Endothelial cell of umbilical vein (primary cell): Measurements from ENCODE around the gene VSIG10L2. TPM values are rescaled to one million over a fixed set of nuclear protein-coding genes. Genes with fewer than 3 reads are reported as not detected.
"Not testable (repeated sequence)": the region's sequence is repeated elsewhere in the genome, so short reads cannot be mapped to it uniquely, and the experiment has no call there.

Experiments
- BruUV-seq: library from RNA; stranded (reverse); fragments of 400-500 nt; replicated peaks from 2 replicates; lab custom pipeline; 2021; lab: Mats Ljungman, UMichigan
- CTCF ChIA-PET: fragments of 300-600, 350-600 bp; sonication (Branson Sonifier 250); formaldehyde crosslinking; loops from one replicate; lab custom pipeline; 2021; ENCODE audit warnings: antibody characterized with exemption, inconsistent platforms; lab: Charles Lee
- POLR2A ChIA-PET: fragments of 300-600, 350-600 bp; sonication (Branson Sonifier 250); formaldehyde crosslinking; loops from one replicate; lab custom pipeline; 2021; ENCODE audit warnings: antibody characterized with exemption, inconsistent platforms; lab: Charles Lee
- DNase-seq: peaks from one replicate; pipeline ENCODE4 v3.0.0-alpha.2; 2011; ENCODE audit warnings: low read depth, low spot score
- FAIRE-seq: peaks from 2 replicates; lab custom pipeline; 2011; peaks lifted over from hg19 to GRCh38; lab: Jason Lieb, UNC
- H2AFZ ChIP-seq: 2 replicates; pipeline ENCODE4 v1.6.0; 2012; ENCODE audit warnings: low read depth, low read length, control low read depth, inconsistent platforms
- H3K27ac ChIP-seq: 2 replicates; pipeline ENCODE4 v1.5.1; 2011; ENCODE audit warnings: low read depth, mild to moderate bottlenecking, control low read depth, low read length, moderate library complexity; ENCODE audit not compliant: insufficient read depth
- H3K27me3 ChIP-seq, 2 experiments: 2 replicates each; pipeline versions ENCODE4 v1.6.0 to v1.6.1; 2011; ENCODE audit warnings: low read length in 2 of 2, mixed read lengths in 1 of 2; ENCODE audit not compliant: control insufficient read depth in 2 of 2, insufficient read depth in 2 of 2
- H3K36me3 ChIP-seq, 2 experiments: 2 replicates in 1 of 2; 3 replicates in 1 of 2; pipeline ENCODE4 v1.5.1; 2011; ENCODE audit warnings: low read length in 2 of 2, mild to moderate bottlenecking in 1 of 2, moderate library complexity in 1 of 2; ENCODE audit not compliant: control insufficient read depth in 2 of 2, insufficient read depth in 2 of 2; ENCODE audit errors: extremely low read depth in 1 of 2
- H3K4me1 ChIP-seq: 3 replicates; pipeline ENCODE4 v1.5.1; 2011; ENCODE audit warnings: mild to moderate bottlenecking, low read length; ENCODE audit not compliant: control insufficient read depth, insufficient read depth; ENCODE audit errors: extremely low read depth
- H3K4me2 ChIP-seq: 2 replicates; pipeline ENCODE4 v1.6.1; 2011; ENCODE audit warnings: low read length, control low read depth, mixed read lengths; ENCODE audit not compliant: insufficient read depth
- H3K4me3 ChIP-seq, 3 experiments: fragments of 200-600 bp in 1 of 3; sonication (generic), shearing (Covaris generic) in 1 of 3; replicated peaks in 1 of 3; 2 replicates each; pipeline ENCODE4 v1.5.1; 2011 to 2016; ENCODE audit warnings: control low read depth in 3 of 3, low read length in 3 of 3, mild to moderate bottlenecking in 2 of 3, inconsistent platforms in 1 of 3, low read depth in 1 of 3, moderate library complexity in 1 of 3; ENCODE audit not compliant: insufficient read depth in 1 of 3
- H3K79me2 ChIP-seq: 2 replicates; pipeline ENCODE4 v1.6.0; 2012; ENCODE audit warnings: low read length, inconsistent platforms; ENCODE audit not compliant: control insufficient read depth, insufficient read depth
- H3K9ac ChIP-seq: replicated peaks from 2 replicates; pipeline ENCODE3; 2011; ENCODE audit warnings: low read length, control low read depth; ENCODE audit not compliant: insufficient read depth; ENCODE audit errors: extremely low read depth
- H3K9me1 ChIP-seq: replicated peaks from 3 replicates; pipeline ENCODE4 v1.6.0; 2011; ENCODE audit warnings: mild to moderate bottlenecking, low read length; ENCODE audit not compliant: control insufficient read depth, insufficient read depth; ENCODE audit errors: extremely low read depth
- H3K9me3 ChIP-seq: replicated peaks from 2 replicates; pipeline ENCODE4 v1.5.1; 2012; ENCODE audit warnings: low read length, inconsistent platforms; ENCODE audit not compliant: control insufficient read depth, insufficient read depth
- H4K20me1 ChIP-seq: replicated peaks from 2 replicates; pipeline ENCODE3; 2011; ENCODE audit warnings: mild to moderate bottlenecking, low read length; ENCODE audit not compliant: control insufficient read depth, insufficient read depth; ENCODE audit errors: extremely low read depth
- CTCF ChIP-seq, 2 donors: IDR thresholded peaks; 1 replicate in 1 of 2; 2 replicates in 1 of 2; pipeline ENCODE4 v1.5.1; 2011; ENCODE audit warnings: low read length in 2 of 2, mild to moderate bottlenecking in 2 of 2, moderate library complexity in 2 of 2, control low read depth in 1 of 2, inconsistent platforms in 1 of 2, low read depth in 1 of 2; ENCODE audit not compliant: insufficient read depth in 1 of 2; ENCODE audit errors: extremely low read depth in 1 of 2
- EZH2 ChIP-seq: IDR thresholded peaks from 2 replicates; pipeline ENCODE4 v1.6.1; 2012; ENCODE audit warnings: borderline replicate concordance, low read depth, mild to moderate bottlenecking, moderate library complexity, low read length, inconsistent platforms; ENCODE audit not compliant: severe bottlenecking
- FOS ChIP-seq: IDR thresholded peaks from 2 replicates; pipeline ENCODE4 v1.6.1; 2011; ENCODE audit warnings: mild to moderate bottlenecking, low read length, moderate library complexity, borderline replicate concordance; ENCODE audit not compliant: insufficient read depth
- GATA2 ChIP-seq: IDR thresholded peaks from 2 replicates; pipeline ENCODE4 v1.7.0; 2011; ENCODE audit warnings: low read depth, mild to moderate bottlenecking, moderate library complexity, mixed read lengths, low read length; ENCODE audit not compliant: insufficient read length, insufficient read depth
- JUN ChIP-seq: IDR thresholded peaks from 2 replicates; pipeline ENCODE4 v1.6.1; 2011; ENCODE audit warnings: borderline replicate concordance, low read depth; ENCODE audit not compliant: insufficient read length, insufficient read depth
- MAX ChIP-seq: IDR thresholded peaks from 2 replicates; pipeline ENCODE4 v1.6.1; 2011; ENCODE audit not compliant: insufficient read depth, insufficient read length
- MYC ChIP-seq: IDR thresholded peaks from one replicate; pipeline ENCODE4 v1.6.1; 2011; ENCODE audit warnings: mild to moderate bottlenecking, low read depth, low read length
- POLR2A ChIP-seq: IDR thresholded peaks from 2 replicates; pipeline ENCODE4 v1.6.1; 2012; ENCODE audit warnings: low read depth, mild to moderate bottlenecking, control low read depth, low read length
- POLR2AphosphoS5 ChIP-seq: IDR thresholded peaks from 2 replicates; pipeline ENCODE4 v1.6.1; 2012; ENCODE audit warnings: low read depth, mild to moderate bottlenecking, control low read depth, low read length, moderate library complexity; ENCODE audit not compliant: insufficient read depth
- dilution Hi-C: fragments of 300-500 bp; cut with MboI; formaldehyde crosslinking; loops from one replicate; pipeline ENCODE4 v1.15.0; 2019; ENCODE audit warnings: low sequenced_read_pairs; ENCODE audit not compliant: extremely low pct_ligation_motif_present
- intact Hi-C: fragments of 100-400 bp; cut with micrococcal nuclease; formaldehyde crosslinking; loops from one replicate; pipeline ENCODE4 v1.10.0; 2022
- polyA plus RNA-seq, 4 experiments: library from polyadenylated mRNA; depleted of rRNA in 3 of 4; stranded (reverse) in 3 of 4; unstranded in 1 of 4; fragments of >200 nt; gene quantifications; 2 replicates each; pipeline versions ENCODE4 v1.2.1 to v1.2.3, GENCODE V29; 2011 to 2012; ENCODE audit warnings: missing spikeins in 1 of 4
- total RNA-seq: library from RNA; stranded (reverse); gene quantifications from 2 replicates; pipeline ENCODE4 v1.2.3, GENCODE V29; 2021

Gene VSIG10L2
- total and polyA plus RNA-seq, 2 donors (not counting 3 experiments of a cell fraction or from before 2014, with no cell fraction given) = not detected

GRCh38 chr11:125910226-125910849 lies 35.5 kb upstream of the VSIG10L2 start:
- H3K4me2 ChIP-seq = no peak overlapping the region
- CTCF ChIA-PET = interaction anchor here (0.8 to 1.7 kb wide), 3 partner anchors 13 to 287 kb away, joined by 3 to 6 read pairs (median 3); no protein-coding TSS in a partner anchor
- no peak overlapping the region for H3K9ac ChIP-seq
- no peaks in the 10 kb centered on the region for H3K36me3 ChIP-seq
- dilution Hi-C loops = no loop called here
- H3K9me1 ChIP-seq = no peaks in the 10 kb centered on the region
- H3K79me2 ChIP-seq = no peaks in the 10 kb centered on the region
- no peak overlapping the region for H2AFZ ChIP-seq
- BruUV-seq = no TSS peak
- H3K27ac ChIP-seq = no peak overlapping the region
- peaks cover 12 to 14% of the 10 kb centered on the region in 2 experiments for H3K27me3 ChIP-seq
- no peak for FAIRE-seq
- H3K9me3 ChIP-seq = no peaks in the 10 kb centered on the region
- TF ChIP-seq EZH2 (no peak), POLR2AphosphoS5 (no peak), JUN (no peak), GATA2 (no peak), FOS (no peak), POLR2A (no peak), MYC (no peak), CTCF (IDR thresholded peaks at IDR 0.05; ENCODE audit: extremely low read depth in 1 of 2, insufficient read depth in 1 of 2, low read depth in 1 of 2, low read length in 2 of 2) (no peak), MAX (no peak)
- H3K4me3 ChIP-seq = no peak overlapping the region
- POLR2A ChIA-PET = interaction anchor here (0.6 kb wide), 1 partner anchor 15 kb away, joined by 3 read pairs; no protein-coding TSS in a partner anchor
- intact Hi-C loops = no loop called here
- H4K20me1 ChIP-seq = no peaks in the 10 kb centered on the region
- no peak for DNase-seq
- H3K4me1 ChIP-seq = no peaks in the 10 kb centered on the region

- H3K4me1 ChIP-seq, H4K20me1 ChIP-seq, H3K27ac ChIP-seq, H3K4me2 ChIP-seq, H3K36me3 ChIP-seq, DNase-seq, FAIRE-seq, H3K9me1 ChIP-seq, H3K9ac ChIP-seq, CTCF ChIA-PET, H3K4me3 ChIP-seq, intact Hi-C loops, H3K9me3 ChIP-seq, dilution Hi-C loops, H3K79me2 ChIP-seq, H2AFZ ChIP-seq, POLR2A ChIA-PET, BruUV-seq: not testable (repeated sequence)
- H3K27me3 ChIP-seq = peaks cover 4 to 14% of the 10 kb centered on the region in 2 experiments
Observed at GRCh38 chr11:125914601-125915000, 31.2 kb upstream of the VSIG10L2 start.
